ENCODE results near the gene CHN1.

CHN1 gene

GRCh38 chr2:174781996-174782395 lies 223.2 kb downstream of the CHN1 start:
- no peak for DNase-seq

- DNase-seq: no peak
Observed at GRCh38 chr2:174781298-174781697, 223.9 kb downstream of the CHN1 start.

- DNase-seq: no peak
Observed at GRCh38 chr2:174780856-174781255, 224.3 kb downstream of the CHN1 start.

- no peak for DNase-seq
Observed at GRCh38 chr2:174780191-174780840, 224.9 kb downstream of the CHN1 start.

GRCh38 chr2:174779361-174779928 lies 225.7 kb downstream of the CHN1 start:
- peak; percentile 82 for DNase-seq

GRCh38 chr2:174778085-174778981 lies 226.8 kb downstream of the CHN1 start:
- DNase-seq: peak; percentile 89

- DNase-seq: peak; percentile 68
Observed at GRCh38 chr2:174777347-174778084, 227.7 kb downstream of the CHN1 start.

GRCh38 chr2:174776675-174777074 lies 228.5 kb downstream of the CHN1 start:
- DNase-seq: no peak

GRCh38 chr2:174776223-174776622 lies 229.0 kb downstream of the CHN1 start:
- DNase-seq: no peak

- no peak for DNase-seq
Observed at GRCh38 chr2:174775571-174775980, 229.6 kb downstream of the CHN1 start.

GRCh38 chr2:174774886-174775285 lies 230.3 kb downstream of the CHN1 start:
- DNase-seq: no peak

GRCh38 chr2:174773215-174773614 lies 232.0 kb downstream of the CHN1 start:
- DNase-seq: no peak

- DNase-seq: no peak
Observed at GRCh38 chr2:174772472-174772801, 232.7 kb downstream of the CHN1 start.

GRCh38 chr2:174771631-174772471 lies 233.3 kb downstream of the CHN1 start:
- DNase-seq: peak; percentile 86

GRCh38 chr2:174771136-174771535 lies 234.0 kb downstream of the CHN1 start:
- no peak for DNase-seq

- DNase-seq: no peak
Observed at GRCh38 chr2:174768557-174768956, 236.6 kb downstream of the CHN1 start.

- no peak for DNase-seq
Observed at GRCh38 chr2:174766271-174766670, 238.9 kb downstream of the CHN1 start.

- no peak for DNase-seq
Observed at GRCh38 chr2:174765576-174765975, 239.6 kb downstream of the CHN1 start.

GRCh38 chr2:174764280-174765255 lies 240.6 kb downstream of the CHN1 start, which contains the start of gene CHRNA1:
TSS of gene CHRNA1 (minus strand) at chr2:174764472. CDS start at chr2:174764394, 78 bp downstream.
- DNase-seq: peak; percentile 69

GRCh38 chr2:174763780-174764179 lies 241.4 kb downstream of the CHN1 start:
- DNase-seq: no peak

- no peak for DNase-seq
Observed at GRCh38 chr2:174762464-174762863, 242.7 kb downstream of the CHN1 start.

All from fibroblast of upper back skin (primary cell).